Panc1 (cell line): Measurements from ENCODE around the gene SUPT20H. TPM values are rescaled to one million over a fixed set of nuclear protein-coding genes. Genes with fewer than 3 reads are reported as not detected.

Experiments used
- ATAC-seq: fragments of 200-7000 bp; cut with Tn5 transposase; 2 replicates; pipeline ENCODE4 v1.9.1; 2020; ENCODE audit warnings: mild to moderate bottlenecking, moderate library complexity
- BruUV-seq: library from RNA; stranded (reverse); fragments of 400-500 nt; replicated peaks from 2 replicates; lab custom pipeline; 2021; lab: Mats Ljungman, UMichigan
- CTCF ChIA-PET: fragments of 300-600 bp; sonication (Branson Sonifier 250); formaldehyde crosslinking; loops from one replicate; lab custom pipeline; 2022; ENCODE audit warnings: antibody characterized with exemption; lab: Charles Lee
- POLR2A ChIA-PET: fragments of 300-600 bp; sonication (Branson Sonifier 250); formaldehyde crosslinking; loops from one replicate; lab custom pipeline; 2022; ENCODE audit warnings: antibody characterized with exemption; lab: Charles Lee
- DNase-seq: peaks from one replicate; pipeline ENCODE4 v3.0.0-alpha.2; 2010; ENCODE audit warnings: low read depth, low spot score
- H3K27ac ChIP-seq: 2 replicates; pipeline ENCODE4 v1.5.1; 2011; ENCODE audit warnings: mild to moderate bottlenecking, low read length, inconsistent platforms
- H3K27me3 ChIP-seq: fragments of 200-500 bp; sonication (Bioruptor generic); 2 replicates; pipeline ENCODE4 v1.6.0; 2014; ENCODE audit warnings: low read length, inconsistent platforms; ENCODE audit not compliant: control insufficient read depth, insufficient read depth
- H3K36me3 ChIP-seq: fragments of 200-500 bp; sonication (Bioruptor generic); 2 replicates; pipeline ENCODE4 v1.5.1; 2014; ENCODE audit warnings: inconsistent platforms, mild to moderate bottlenecking, low read length, moderate library complexity; ENCODE audit not compliant: control insufficient read depth, insufficient read depth
- H3K4me1 ChIP-seq: 2 replicates; pipeline ENCODE4 v1.5.1; 2011; ENCODE audit warnings: inconsistent platforms, mild to moderate bottlenecking, low read length, moderate library complexity; ENCODE audit not compliant: control insufficient read depth, insufficient read depth
- H3K4me3 ChIP-seq, 2 experiments: 2 replicates each; pipeline ENCODE4 v1.5.1; 2011 to 2012; ENCODE audit warnings: low read depth in 2 of 2, low read length in 2 of 2, mild to moderate bottlenecking in 2 of 2, inconsistent platforms in 1 of 2, moderate library complexity in 1 of 2
- H3K9me3 ChIP-seq: fragments of 200-500 bp; sonication (Bioruptor generic); 2 replicates; pipeline ENCODE4 v1.5.1; 2014; ENCODE audit warnings: low read depth, mild to moderate bottlenecking, inconsistent platforms, low read length, moderate library complexity; ENCODE audit not compliant: control insufficient read depth, insufficient read depth
- POLR2AphosphoS5 ChIP-seq: IDR thresholded peaks from 2 replicates; pipeline ENCODE4 v1.6.1; 2012; ENCODE audit warnings: mild to moderate bottlenecking, low read depth, low read length, moderate library complexity
- SIN3A ChIP-seq: IDR thresholded peaks from 2 replicates; pipeline ENCODE4 v1.6.1; 2012; ENCODE audit warnings: low read depth, mild to moderate bottlenecking, low read length, moderate library complexity, borderline replicate concordance; ENCODE audit not compliant: insufficient read depth
- TCF7L2 ChIP-seq: IDR thresholded peaks from 2 replicates; pipeline ENCODE4 v1.6.1; 2011; ENCODE audit warnings: mild to moderate bottlenecking, low read depth, low read length, inconsistent platforms
- in situ Hi-C: cut with HindIII; loops from 2 replicates; pipeline ENCODE4 v1.10.0; 2016; ENCODE audit warnings: low sequenced_read_pairs, low pct_unique_long_range_greater_than_20kb
- intact Hi-C: fragments of 100-400 bp; cut with micrococcal nuclease; formaldehyde crosslinking; loops from one replicate; pipeline ENCODE4 v1.10.0; 2022; ENCODE audit not compliant: unreplicated experiment
- total RNA-seq: library from RNA; stranded (reverse); gene quantifications from one replicate; pipeline ENCODE4 v1.2.1, GENCODE V29; 2021; ENCODE audit not compliant: unreplicated experiment
- TF ChIP-seq, protein P1 (sequence below), 2 experiments: IDR thresholded peaks; 2 replicates each; pipeline ENCODE4 v1.6.1; 2011 to 2012; ENCODE audit warnings: low read depth in 2 of 2, control low read depth in 1 of 2, low read length in 1 of 2, mild to moderate bottlenecking in 1 of 2, moderate library complexity in 1 of 2; ENCODE audit not compliant: insufficient read depth in 1 of 2
- TF ChIP-seq, protein P2 (sequence below): fragments of 450-650 bp; IDR thresholded peaks from 2 replicates; pipeline ENCODE4 v1.5.1; 2017; ENCODE audit warnings: mild to moderate bottlenecking

SUPT20H gene
- total RNA-seq, 1 experiment from 2014 or later, result 32.9 TPM

GRCh38 chr13:37046062-37046461 lies 13.4 kb downstream of the SUPT20H start:
- DNase-seq, result no peak
- ChIA-PET CTCF (no interaction called here), POLR2A (no interaction called here)
- H3K27me3 ChIP-seq, result no peaks in the 10 kb centered on the region
- H3K4me3 ChIP-seq, result no peak overlapping the region
- in situ Hi-C loops (no loop called here), intact Hi-C loops (no loop called here)
- TF ChIP-seq SIN3A (no peak), TCF7L2 (no peak), POLR2AphosphoS5 (no peak)
- TF ChIP-seq, protein P1, sequence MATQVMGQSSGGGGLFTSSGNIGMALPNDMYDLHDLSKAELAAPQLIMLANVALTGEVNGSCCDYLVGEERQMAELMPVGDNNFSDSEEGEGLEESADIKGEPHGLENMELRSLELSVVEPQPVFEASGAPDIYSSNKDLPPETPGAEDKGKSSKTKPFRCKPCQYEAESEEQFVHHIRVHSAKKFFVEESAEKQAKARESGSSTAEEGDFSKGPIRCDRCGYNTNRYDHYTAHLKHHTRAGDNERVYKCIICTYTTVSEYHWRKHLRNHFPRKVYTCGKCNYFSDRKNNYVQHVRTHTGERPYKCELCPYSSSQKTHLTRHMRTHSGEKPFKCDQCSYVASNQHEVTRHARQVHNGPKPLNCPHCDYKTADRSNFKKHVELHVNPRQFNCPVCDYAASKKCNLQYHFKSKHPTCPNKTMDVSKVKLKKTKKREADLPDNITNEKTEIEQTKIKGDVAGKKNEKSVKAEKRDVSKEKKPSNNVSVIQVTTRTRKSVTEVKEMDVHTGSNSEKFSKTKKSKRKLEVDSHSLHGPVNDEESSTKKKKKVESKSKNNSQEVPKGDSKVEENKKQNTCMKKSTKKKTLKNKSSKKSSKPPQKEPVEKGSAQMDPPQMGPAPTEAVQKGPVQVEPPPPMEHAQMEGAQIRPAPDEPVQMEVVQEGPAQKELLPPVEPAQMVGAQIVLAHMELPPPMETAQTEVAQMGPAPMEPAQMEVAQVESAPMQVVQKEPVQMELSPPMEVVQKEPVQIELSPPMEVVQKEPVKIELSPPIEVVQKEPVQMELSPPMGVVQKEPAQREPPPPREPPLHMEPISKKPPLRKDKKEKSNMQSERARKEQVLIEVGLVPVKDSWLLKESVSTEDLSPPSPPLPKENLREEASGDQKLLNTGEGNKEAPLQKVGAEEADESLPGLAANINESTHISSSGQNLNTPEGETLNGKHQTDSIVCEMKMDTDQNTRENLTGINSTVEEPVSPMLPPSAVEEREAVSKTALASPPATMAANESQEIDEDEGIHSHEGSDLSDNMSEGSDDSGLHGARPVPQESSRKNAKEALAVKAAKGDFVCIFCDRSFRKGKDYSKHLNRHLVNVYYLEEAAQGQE (IDR thresholded peaks at IDR 0.05; ENCODE audit: insufficient read depth in 1 of 2, low read depth in 2 of 2, low read length in 1 of 2), result no peak
- TF ChIP-seq, protein P2, sequence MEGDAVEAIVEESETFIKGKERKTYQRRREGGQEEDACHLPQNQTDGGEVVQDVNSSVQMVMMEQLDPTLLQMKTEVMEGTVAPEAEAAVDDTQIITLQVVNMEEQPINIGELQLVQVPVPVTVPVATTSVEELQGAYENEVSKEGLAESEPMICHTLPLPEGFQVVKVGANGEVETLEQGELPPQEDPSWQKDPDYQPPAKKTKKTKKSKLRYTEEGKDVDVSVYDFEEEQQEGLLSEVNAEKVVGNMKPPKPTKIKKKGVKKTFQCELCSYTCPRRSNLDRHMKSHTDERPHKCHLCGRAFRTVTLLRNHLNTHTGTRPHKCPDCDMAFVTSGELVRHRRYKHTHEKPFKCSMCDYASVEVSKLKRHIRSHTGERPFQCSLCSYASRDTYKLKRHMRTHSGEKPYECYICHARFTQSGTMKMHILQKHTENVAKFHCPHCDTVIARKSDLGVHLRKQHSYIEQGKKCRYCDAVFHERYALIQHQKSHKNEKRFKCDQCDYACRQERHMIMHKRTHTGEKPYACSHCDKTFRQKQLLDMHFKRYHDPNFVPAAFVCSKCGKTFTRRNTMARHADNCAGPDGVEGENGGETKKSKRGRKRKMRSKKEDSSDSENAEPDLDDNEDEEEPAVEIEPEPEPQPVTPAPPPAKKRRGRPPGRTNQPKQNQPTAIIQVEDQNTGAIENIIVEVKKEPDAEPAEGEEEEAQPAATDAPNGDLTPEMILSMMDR, result no peak
- H3K27ac ChIP-seq, result no peak overlapping the region
- peaks cover 26% of the 10 kb centered on the region for H3K36me3 ChIP-seq
- no peak for ATAC-seq
- no peaks in the 10 kb centered on the region for H3K4me1 ChIP-seq
- BruUV-seq, result no TSS peak
- no peaks in the 10 kb centered on the region for H3K9me3 ChIP-seq

DNA sequence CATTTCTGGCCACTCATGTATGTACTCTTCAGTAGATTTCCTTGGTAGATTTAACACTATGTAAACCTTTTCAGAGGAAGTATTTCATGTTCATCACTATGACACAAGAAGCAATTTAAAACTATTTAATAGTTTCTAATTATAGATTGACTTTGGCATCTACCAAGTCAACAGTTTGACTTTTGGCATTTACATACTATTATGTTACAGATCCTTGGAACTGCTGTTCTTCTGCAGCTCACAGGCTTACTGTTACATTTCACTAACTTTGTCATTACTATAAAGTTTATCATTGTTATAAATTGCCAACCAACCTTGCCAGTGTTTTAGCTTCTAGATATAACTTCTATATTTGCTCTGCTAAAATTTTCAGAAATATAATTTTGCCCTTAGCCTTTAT lies 18.7 kb downstream of the SUPT20H start:
- no TSS peak for BruUV-seq
- DNase-seq, result no peak
- in situ Hi-C loops, result no loop called here

DNA sequence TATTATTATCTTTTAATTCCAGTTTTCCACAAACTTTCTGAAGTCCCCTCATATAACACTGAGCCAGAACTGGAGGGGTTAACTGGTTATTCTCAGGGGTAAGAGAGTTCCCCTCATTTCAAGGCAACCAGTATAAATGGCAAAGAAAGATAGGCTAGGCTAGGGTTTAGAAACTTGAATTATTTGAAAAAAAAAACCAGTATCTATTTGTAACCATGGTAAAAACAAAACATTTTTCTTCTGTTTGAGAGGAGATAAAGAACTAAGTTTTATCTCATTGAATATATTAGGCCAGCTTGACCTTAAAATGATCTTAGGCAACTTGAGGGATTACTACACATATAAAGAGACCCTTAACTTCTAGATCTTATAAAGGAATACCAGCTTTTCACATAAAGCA lies 19.6 kb downstream of the SUPT20H start:
- ChIA-PET POLR2A (no interaction called here), CTCF (no interaction called here)
- in situ Hi-C loops, result no loop called here
- intact Hi-C loops, result no loop called here
- H3K36me3 ChIP-seq, result peaks cover 24% of the 10 kb centered on the region
- DNase-seq (no peak), ATAC-seq (no peak)
- TF ChIP-seq, protein P1 (IDR thresholded peaks at IDR 0.05; ENCODE audit: insufficient read depth in 1 of 2, low read depth in 2 of 2, low read length in 1 of 2), result no peak
- TF ChIP-seq SIN3A, result no peak
- TF ChIP-seq TCF7L2, result no peak
- no peak for TF ChIP-seq POLR2AphosphoS5
- TF ChIP-seq, protein P2, result no peak
- H3K9me3 ChIP-seq, result no peaks in the 10 kb centered on the region
- no peaks in the 10 kb centered on the region for H3K27me3 ChIP-seq
- no peaks in the 10 kb centered on the region for H3K4me1 ChIP-seq
- H3K27ac ChIP-seq, result no peak overlapping the region
- H3K4me3 ChIP-seq, result no peak overlapping the region
- no TSS peak for BruUV-seq

More for the DNA sequence above, 18.7 kb downstream of the SUPT20H start:
- Histone ChIP-seq H3K36me3 (peaks cover 28% of the 10 kb centered on the region), H3K4me1 (no peaks in the 10 kb centered on the region), H3K9me3 (no peaks in the 10 kb centered on the region), H3K4me3 (no peak overlapping the region), H3K27me3 (no peaks in the 10 kb centered on the region), H3K27ac (no peak overlapping the region)
- no peak for TF ChIP-seq POLR2AphosphoS5
- POLR2A ChIA-PET, result no interaction called here
- intact Hi-C loops, result no loop called here
- CTCF ChIA-PET, result no interaction called here
- ATAC-seq, result no peak
